Measurements from ENCODE around the gene SEMA6D. TPM values are rescaled to one million over a fixed set of nuclear protein-coding genes. Genes with fewer than 3 reads are reported as not detected.
A peak's percentile ranks its signal among the peaks of the same experiment; 100 is the strongest.

Gene SEMA6D, protein sequence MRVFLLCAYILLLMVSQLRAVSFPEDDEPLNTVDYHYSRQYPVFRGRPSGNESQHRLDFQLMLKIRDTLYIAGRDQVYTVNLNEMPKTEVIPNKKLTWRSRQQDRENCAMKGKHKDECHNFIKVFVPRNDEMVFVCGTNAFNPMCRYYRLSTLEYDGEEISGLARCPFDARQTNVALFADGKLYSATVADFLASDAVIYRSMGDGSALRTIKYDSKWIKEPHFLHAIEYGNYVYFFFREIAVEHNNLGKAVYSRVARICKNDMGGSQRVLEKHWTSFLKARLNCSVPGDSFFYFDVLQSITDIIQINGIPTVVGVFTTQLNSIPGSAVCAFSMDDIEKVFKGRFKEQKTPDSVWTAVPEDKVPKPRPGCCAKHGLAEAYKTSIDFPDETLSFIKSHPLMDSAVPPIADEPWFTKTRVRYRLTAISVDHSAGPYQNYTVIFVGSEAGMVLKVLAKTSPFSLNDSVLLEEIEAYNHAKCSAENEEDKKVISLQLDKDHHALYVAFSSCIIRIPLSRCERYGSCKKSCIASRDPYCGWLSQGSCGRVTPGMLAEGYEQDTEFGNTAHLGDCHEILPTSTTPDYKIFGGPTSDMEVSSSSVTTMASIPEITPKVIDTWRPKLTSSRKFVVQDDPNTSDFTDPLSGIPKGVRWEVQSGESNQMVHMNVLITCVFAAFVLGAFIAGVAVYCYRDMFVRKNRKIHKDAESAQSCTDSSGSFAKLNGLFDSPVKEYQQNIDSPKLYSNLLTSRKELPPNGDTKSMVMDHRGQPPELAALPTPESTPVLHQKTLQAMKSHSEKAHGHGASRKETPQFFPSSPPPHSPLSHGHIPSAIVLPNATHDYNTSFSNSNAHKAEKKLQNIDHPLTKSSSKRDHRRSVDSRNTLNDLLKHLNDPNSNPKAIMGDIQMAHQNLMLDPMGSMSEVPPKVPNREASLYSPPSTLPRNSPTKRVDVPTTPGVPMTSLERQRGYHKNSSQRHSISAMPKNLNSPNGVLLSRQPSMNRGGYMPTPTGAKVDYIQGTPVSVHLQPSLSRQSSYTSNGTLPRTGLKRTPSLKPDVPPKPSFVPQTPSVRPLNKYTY
- total RNA-seq (ENCODE audit: unreplicated experiment) = 255 TPM
- long read RNA-seq, partial matches to known transcripts = 3 of 13 reads
- long read RNA-seq, other reads (novel, unspliced or antisense) = 9 of 13 reads

- TF ChIP-seq, protein P1, sequence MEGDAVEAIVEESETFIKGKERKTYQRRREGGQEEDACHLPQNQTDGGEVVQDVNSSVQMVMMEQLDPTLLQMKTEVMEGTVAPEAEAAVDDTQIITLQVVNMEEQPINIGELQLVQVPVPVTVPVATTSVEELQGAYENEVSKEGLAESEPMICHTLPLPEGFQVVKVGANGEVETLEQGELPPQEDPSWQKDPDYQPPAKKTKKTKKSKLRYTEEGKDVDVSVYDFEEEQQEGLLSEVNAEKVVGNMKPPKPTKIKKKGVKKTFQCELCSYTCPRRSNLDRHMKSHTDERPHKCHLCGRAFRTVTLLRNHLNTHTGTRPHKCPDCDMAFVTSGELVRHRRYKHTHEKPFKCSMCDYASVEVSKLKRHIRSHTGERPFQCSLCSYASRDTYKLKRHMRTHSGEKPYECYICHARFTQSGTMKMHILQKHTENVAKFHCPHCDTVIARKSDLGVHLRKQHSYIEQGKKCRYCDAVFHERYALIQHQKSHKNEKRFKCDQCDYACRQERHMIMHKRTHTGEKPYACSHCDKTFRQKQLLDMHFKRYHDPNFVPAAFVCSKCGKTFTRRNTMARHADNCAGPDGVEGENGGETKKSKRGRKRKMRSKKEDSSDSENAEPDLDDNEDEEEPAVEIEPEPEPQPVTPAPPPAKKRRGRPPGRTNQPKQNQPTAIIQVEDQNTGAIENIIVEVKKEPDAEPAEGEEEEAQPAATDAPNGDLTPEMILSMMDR (IDR thresholded peaks at IDR 0.05; ENCODE audit: partially characterized antibody, unreplicated experiment) = peak; percentile 33
- peaks cover 32% of the 10 kb centered on the region for H3K4me1 Mint-ChIP-seq (ENCODE audit: low read depth, unreplicated experiment)
- peaks cover 4% of the 10 kb centered on the region for H3K36me3 Mint-ChIP-seq (ENCODE audit: unreplicated experiment)
- DNase-seq = peak; percentile 93
- peak within 1 kb of the TSS; percentile 100 for H3K27ac Mint-ChIP-seq (ENCODE audit: unreplicated experiment)
- peaks cover 26% of the 10 kb centered on the region for H3K9me3 Mint-ChIP-seq (ENCODE audit: unreplicated experiment)
- H3K4me3 Mint-ChIP-seq (ENCODE audit: unreplicated experiment) = peak within 1 kb of the TSS; percentile 99
- H3K27me3 Mint-ChIP-seq (ENCODE audit: unreplicated experiment) = peaks cover 19% of the 10 kb centered on the region
Observed at GRCh38 chr15:47717036-47717612, at the start of gene SEMA6D. TSS of gene SEMA6D (plus strand) at chr15:47717505. CDS start at chr15:47759799, 42,294 bp downstream.

- Mint-ChIP-seq H3K9me3 (ENCODE audit: unreplicated experiment) (peaks cover 15% of the 10 kb centered on the region), H3K27me3 (ENCODE audit: unreplicated experiment) (peaks cover 5% of the 10 kb centered on the region), H3K4me1 (ENCODE audit: low read depth, unreplicated experiment) (peaks cover 46% of the 10 kb centered on the region), H3K36me3 (ENCODE audit: unreplicated experiment) (no peaks in the 10 kb centered on the region), H3K4me3 (ENCODE audit: unreplicated experiment) (no peak overlapping the region), H3K27ac (ENCODE audit: unreplicated experiment) (peak overlapping the region; percentile 36)
- TF ChIP-seq, protein P1 (IDR thresholded peaks at IDR 0.05; ENCODE audit: partially characterized antibody, unreplicated experiment) = no peak
- DNase-seq = no peak
Observed at GRCh38 chr15:47669221-47669620, 48.1 kb upstream of the SEMA6D start.

- DNase-seq = no peak
- Mint-ChIP-seq H3K36me3 (ENCODE audit: unreplicated experiment) (no peaks in the 10 kb centered on the region), H3K4me1 (ENCODE audit: low read depth, unreplicated experiment) (peaks cover 55% of the 10 kb centered on the region), H3K27me3 (ENCODE audit: unreplicated experiment) (peaks cover 7% of the 10 kb centered on the region), H3K27ac (ENCODE audit: unreplicated experiment) (peak overlapping the region; percentile 56), H3K9me3 (ENCODE audit: unreplicated experiment) (peaks cover 12% of the 10 kb centered on the region), H3K4me3 (ENCODE audit: unreplicated experiment) (no peak overlapping the region)
- TF ChIP-seq, protein P1 (IDR thresholded peaks at IDR 0.05; ENCODE audit: partially characterized antibody, unreplicated experiment) = no peak
Observed at GRCh38 chr15:47670365-47670764, 46.9 kb upstream of the SEMA6D start.

DNA sequence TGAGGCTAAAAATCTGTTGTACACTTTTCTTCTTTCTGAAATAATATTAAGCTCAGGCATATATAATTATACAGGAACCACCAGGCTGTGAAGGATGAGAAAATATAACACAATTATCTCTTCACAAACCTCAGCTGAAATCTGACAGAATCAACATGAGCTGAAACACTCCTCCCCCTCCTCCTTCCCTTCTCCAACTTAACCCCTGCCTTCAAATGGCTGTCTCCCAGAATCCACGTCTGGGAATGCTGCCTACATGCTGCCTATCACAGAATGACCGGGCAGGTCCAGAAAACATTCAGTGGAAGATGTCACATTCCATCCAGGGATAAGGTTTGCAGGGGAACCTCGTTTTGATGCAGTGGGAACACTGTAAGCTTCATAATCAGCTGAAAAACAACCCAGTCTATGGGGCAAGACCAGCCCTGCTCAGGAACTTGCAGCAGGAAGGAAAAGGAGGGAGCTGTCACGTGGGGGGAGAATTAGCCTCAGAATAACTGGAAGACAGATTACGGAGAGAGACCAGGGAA lies 44.0 kb upstream of the SEMA6D start:
- peak overlapping the region; percentile 33 for H3K4me3 Mint-ChIP-seq (ENCODE audit: unreplicated experiment)
- DNase-seq = no peak
- H3K36me3 Mint-ChIP-seq (ENCODE audit: unreplicated experiment) = peaks cover 8% of the 10 kb centered on the region
- peak overlapping the region; percentile 89 for H3K27ac Mint-ChIP-seq (ENCODE audit: unreplicated experiment)
- peaks cover 3% of the 10 kb centered on the region for H3K27me3 Mint-ChIP-seq (ENCODE audit: unreplicated experiment)
- TF ChIP-seq, protein P1 (IDR thresholded peaks at IDR 0.05; ENCODE audit: partially characterized antibody, unreplicated experiment) = no peak
- peaks cover 55% of the 10 kb centered on the region for H3K4me1 Mint-ChIP-seq (ENCODE audit: low read depth, unreplicated experiment)
- H3K9me3 Mint-ChIP-seq (ENCODE audit: unreplicated experiment) = peaks cover 12% of the 10 kb centered on the region
